Ascending aorta (tissue), 2 donors: ENCODE results near the gene UBE3B. TPM values are rescaled to one million over a fixed set of nuclear protein-coding genes. Genes with fewer than 3 reads are reported as not detected.

Source experiments
- DNase-seq, 2 donors: peaks; one replicate each; pipeline ENCODE4 v3.0.0-alpha.2; 2019; ENCODE audit warnings: low spot score in 2 of 2
- H3K27ac ChIP-seq, 2 donors: fragments of 200-600 bp; sonication (generic); one replicate each; pipeline ENCODE4 v1.5.1; 2016 to 2017; ENCODE audit warnings: mild to moderate bottlenecking in 1 of 2
- H3K27me3 ChIP-seq: fragments of 200-600 bp; sonication (generic); one replicate; pipeline ENCODE4 v1.5.1; 2017
- H3K36me3 ChIP-seq, 2 donors: fragments of 200-600 bp; sonication (generic); one replicate each; pipeline ENCODE4 v1.5.1; 2016
- H3K4me1 ChIP-seq, 2 donors: fragments of 200-600 bp; sonication (generic); one replicate each; pipeline ENCODE4 v1.5.1; 2016 to 2017; ENCODE audit warnings: mild to moderate bottlenecking in 1 of 2
- H3K4me3 ChIP-seq, 2 donors: fragments of 200-600 bp; sonication (generic); one replicate each; pipeline ENCODE4 v1.5.1; 2016 to 2017; ENCODE audit warnings: mild to moderate bottlenecking in 1 of 2
- H3K9me3 ChIP-seq, 2 donors: fragments of 200-600 bp; sonication (generic); one replicate each; pipeline ENCODE4 v1.5.1; 2016
- CTCF ChIP-seq, 3 experiments: fragments of 200-600 bp in 2 of 3; fragments of 450-650 bp in 1 of 3; sonication (generic) in 2 of 3; IDR thresholded peaks; one replicate each; pipeline ENCODE4 v1.5.1; 2016 to 2019; ENCODE audit warnings: antibody characterized with exemption in 3 of 3, mild to moderate bottlenecking in 1 of 3, moderate library complexity in 1 of 3
- intact Hi-C: fragments of 100-400 bp; cut with DNase I; formaldehyde crosslinking; loops from one replicate; pipeline ENCODE4 v1.15.1; 2023
- total RNA-seq: library from RNA; depleted of rRNA; stranded (reverse); fragments of >200 nt; gene quantifications from one replicate; pipeline ENCODE4 v1.1.0, GENCODE V29; 2016

UBE3B gene
- total RNA-seq, 1 donor from 2014 or later = 19.1 TPM

- H3K27me3 ChIP-seq = no peaks in the 10 kb centered on the region
- H3K4me1 ChIP-seq = no peaks in the 10 kb centered on the region
- H3K27ac ChIP-seq = no peak overlapping the region
- peaks cover 0 to 4% of the 10 kb centered on the region in 2 donors for H3K36me3 ChIP-seq
- DNase-seq = no peak
- intact Hi-C loops = no loop called here
- no peak for TF ChIP-seq CTCF (IDR thresholded peaks at IDR 0.05)
- H3K4me3 ChIP-seq = no peak overlapping the region
- no peaks in the 10 kb centered on the region for H3K9me3 ChIP-seq
Measured at GRCh38 chr12:109553906-109554500, 76.6 kb downstream of the UBE3B start.

- no peak overlapping the region for H3K4me3 ChIP-seq
- intact Hi-C loops = no loop called here
- H3K4me1 ChIP-seq = no peaks in the 10 kb centered on the region
- H3K9me3 ChIP-seq = no peaks in the 10 kb centered on the region
- TF ChIP-seq CTCF (IDR thresholded peaks at IDR 0.05) = no peak
- no peaks in the 10 kb centered on the region for H3K27me3 ChIP-seq
- peaks cover 0 to 4% of the 10 kb centered on the region in 2 donors for H3K36me3 ChIP-seq
- no peak overlapping the region for H3K27ac ChIP-seq
- DNase-seq = no peak
Measured at GRCh38 chr12:109554761-109555160, 77.3 kb downstream of the UBE3B start.

- DNase-seq = no peak
- intact Hi-C loops = no loop called here
- Histone ChIP-seq H3K36me3 (peaks cover 0 to 4% of the 10 kb centered on the region in 2 donors), H3K4me1 (no peaks in the 10 kb centered on the region), H3K9me3 (no peaks in the 10 kb centered on the region), H3K27me3 (no peaks in the 10 kb centered on the region), H3K27ac (no peak overlapping the region), H3K4me3 (no peak overlapping the region)
- TF ChIP-seq CTCF (IDR thresholded peaks at IDR 0.05) = no peak
Measured at GRCh38 chr12:109555431-109556315, 78.2 kb downstream of the UBE3B start.

DNA sequence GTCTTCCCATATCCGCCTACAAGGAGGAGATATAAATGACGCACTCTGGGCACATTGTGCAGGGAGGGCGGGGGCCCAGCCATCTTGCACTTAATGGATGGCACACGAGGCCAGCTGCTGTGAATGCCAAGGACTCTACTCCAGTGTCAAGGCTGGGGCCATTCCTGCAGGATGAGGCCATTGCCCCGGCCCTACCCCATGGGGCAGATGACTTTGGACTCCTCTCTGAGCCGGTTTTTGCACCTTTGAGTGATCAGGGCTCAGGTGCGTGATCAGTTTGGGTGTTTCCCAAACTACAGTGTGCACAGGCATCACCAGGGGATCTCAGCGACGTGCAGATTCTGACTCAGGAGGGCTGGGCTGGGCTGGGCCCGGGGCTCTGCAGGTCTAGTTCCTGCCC is 79.8 kb downstream of the UBE3B start:
- intact Hi-C loops = no loop called here

GRCh38 chr12:109557805-109558204 is 80.4 kb downstream of the UBE3B start:
- H3K27ac ChIP-seq = no peak overlapping the region
- no peaks in the 10 kb centered on the region for H3K27me3 ChIP-seq
- DNase-seq = no peak
- H3K4me3 ChIP-seq = no peak overlapping the region
- no peaks in the 10 kb centered on the region for H3K9me3 ChIP-seq
- peaks cover 9 to 20% of the 10 kb centered on the region in 2 donors for H3K36me3 ChIP-seq
- intact Hi-C loops = no loop called here
- H3K4me1 ChIP-seq = no peaks in the 10 kb centered on the region
- no peak for TF ChIP-seq CTCF (IDR thresholded peaks at IDR 0.05)

More for the DNA sequence above, 79.8 kb downstream of the UBE3B start:
- no peaks in the 10 kb centered on the region for H3K9me3 ChIP-seq
- TF ChIP-seq CTCF (IDR thresholded peaks at IDR 0.05) = no peak
- no peak overlapping the region for H3K4me3 ChIP-seq
- no peak overlapping the region for H3K27ac ChIP-seq
- H3K27me3 ChIP-seq = no peaks in the 10 kb centered on the region
- no peaks in the 10 kb centered on the region for H3K4me1 ChIP-seq
- DNase-seq = no peak
- H3K36me3 ChIP-seq = peaks cover 9 to 14% of the 10 kb centered on the region in 2 donors
